Osteoblast (primary cell): ENCODE data around the gene CTAGE6. TPM values are rescaled to one million over a fixed set of nuclear protein-coding genes. Genes with fewer than 3 reads are reported as not detected.
"Not testable (repeated sequence)": the region's sequence is repeated elsewhere in the genome, so short reads cannot be mapped to it uniquely, and the experiment has no call there.

Experiments
- DNase-seq: peaks from one replicate; pipeline ENCODE4 v3.0.0; 2011; ENCODE audit warnings: low spot score, mixed read lengths; ENCODE audit not compliant: insufficient read length; ENCODE audit errors: missing footprints
- H2AFZ ChIP-seq: 2 replicates; pipeline ENCODE4 v1.6.0; 2011; ENCODE audit warnings: mild to moderate bottlenecking, low read length
- H3K27ac ChIP-seq: 2 replicates; pipeline ENCODE4 v1.5.1; 2011; ENCODE audit warnings: mild to moderate bottlenecking, low read depth, low read length, moderate library complexity
- H3K27me3 ChIP-seq: 2 replicates; pipeline ENCODE4 v1.6.0; 2012; ENCODE audit warnings: mild to moderate bottlenecking, control low read depth, inconsistent platforms, low read length, moderate library complexity; ENCODE audit not compliant: insufficient read depth
- H3K36me3 ChIP-seq: 2 replicates; pipeline ENCODE4 v1.5.1; 2011; ENCODE audit warnings: mild to moderate bottlenecking, low read length, control low read depth, moderate library complexity; ENCODE audit not compliant: insufficient read depth
- H3K4me1 ChIP-seq: 2 replicates; pipeline ENCODE4 v1.5.1; 2011; ENCODE audit warnings: mild to moderate bottlenecking, low read length, control low read depth, moderate library complexity; ENCODE audit not compliant: insufficient read depth
- H3K4me2 ChIP-seq: 2 replicates; pipeline ENCODE4 v1.6.0; 2011; ENCODE audit warnings: mild to moderate bottlenecking, low read length; ENCODE audit not compliant: insufficient read depth
- H3K4me3 ChIP-seq: fragments of 200-600 bp; sonication (generic); 3 replicates; pipeline ENCODE4 v1.5.1; 2012; ENCODE audit warnings: mild to moderate bottlenecking, low read length, inconsistent platforms; ENCODE audit not compliant: insufficient read depth
- H3K79me2 ChIP-seq: 2 replicates; pipeline ENCODE4 v1.6.0; 2012; ENCODE audit warnings: mild to moderate bottlenecking, low read length, control low read depth, inconsistent platforms; ENCODE audit not compliant: insufficient read depth
- H3K9me3 ChIP-seq: 2 replicates; pipeline ENCODE4 v1.5.1; 2011; ENCODE audit warnings: low read depth, low read length, control low read depth
- H4K20me1 ChIP-seq: 2 replicates; pipeline ENCODE4 v1.6.0; 2012; ENCODE audit warnings: mild to moderate bottlenecking, low read length, control low read depth; ENCODE audit not compliant: insufficient read depth
- small RNA-seq: library from RNA; depleted of rRNA; stranded (forward); fragments of <200 nt; gene quantifications from one replicate; pipeline ENCODE3, GENCODE V24; 2012
- total RNA-seq: library from RNA; depleted of rRNA; stranded (reverse); fragments of >200 nt; gene quantifications from 2 replicates; pipeline ENCODE4 v1.2.3, GENCODE V29; 2012

CTAGE6 gene
- total RNA-seq, 1 donor = 0.36 TPM

GRCh38 chr7:143714581-143715454 lies 42.7 kb downstream of the CTAGE6 start:
- H3K36me3 ChIP-seq, H2AFZ ChIP-seq, H3K27me3 ChIP-seq, H3K79me2 ChIP-seq, H3K9me3 ChIP-seq, H4K20me1 ChIP-seq, H3K4me2 ChIP-seq, H3K4me3 ChIP-seq, H3K4me1 ChIP-seq, H3K27ac ChIP-seq, DNase-seq: not testable (repeated sequence)

- H3K4me1 ChIP-seq, H4K20me1 ChIP-seq, DNase-seq, H3K36me3 ChIP-seq, H2AFZ ChIP-seq, H3K9me3 ChIP-seq, H3K79me2 ChIP-seq, H3K27me3 ChIP-seq, H3K27ac ChIP-seq, H3K4me3 ChIP-seq, H3K4me2 ChIP-seq: not testable (repeated sequence)
Measured at GRCh38 chr7:143712381-143712780, 45.1 kb downstream of the CTAGE6 start.

- not testable (repeated sequence) for H3K27me3 ChIP-seq, H3K4me3 ChIP-seq, H3K4me1 ChIP-seq, H4K20me1 ChIP-seq, H3K27ac ChIP-seq, H2AFZ ChIP-seq, H3K79me2 ChIP-seq, DNase-seq, H3K36me3 ChIP-seq, H3K4me2 ChIP-seq, H3K9me3 ChIP-seq
Measured at GRCh38 chr7:143711727-143712324, 45.7 kb downstream of the CTAGE6 start.

GRCh38 chr7:143709895-143710294 lies 47.6 kb downstream of the CTAGE6 start:
- not testable (repeated sequence) for H3K4me2 ChIP-seq, H2AFZ ChIP-seq, H3K27me3 ChIP-seq, H3K36me3 ChIP-seq, H3K27ac ChIP-seq, DNase-seq, H4K20me1 ChIP-seq, H3K4me3 ChIP-seq, H3K4me1 ChIP-seq, H3K9me3 ChIP-seq, H3K79me2 ChIP-seq

Small RNA genes lying within 50 kb of the gene (small RNA-seq; reads per million reads assigned to genes)
- gene RNU6-267P = not detected

Other genes starting within 250 kb of the CTAGE6 start
- gene CTAGE15, start 185.9 kb downstream of the CTAGE6 start, total RNA-seq = 0.88 TPM in 1 of 2 replicates, not detected in the other
- 1.8 and 2.5 TPM in 2 replicates for gene TCAF2, start 136.7 kb downstream of the CTAGE6 start, total RNA-seq
- gene TCAF1, start 144.5 kb upstream of the CTAGE6 start, total RNA-seq = 57.2 and 77.1 TPM in 2 replicates
- gene OR2F2, start 177.5 kb upstream of the CTAGE6 start, total RNA-seq = not detected in 2 replicates
- gene OR2F1, start 197.1 kb upstream of the CTAGE6 start, total RNA-seq = 0.72 TPM in 1 of 2 replicates, not detected in the other
- not detected in 2 replicates for gene OR6B1, start 242.6 kb upstream of the CTAGE6 start, total RNA-seq